A673 (cell line): ENCODE data around the gene USP19. TPM values are rescaled to one million over a fixed set of nuclear protein-coding genes. Genes with fewer than 3 reads are reported as not detected.

Experiments
- BruUV-seq: library from RNA; stranded (reverse); fragments of 400-500 nt; replicated peaks from 2 replicates; lab custom pipeline; 2021; lab: Mats Ljungman, UMichigan
- CTCF ChIA-PET: fragments of 300-600 bp; sonication (Branson Sonifier 250); formaldehyde crosslinking; loops from one replicate; lab custom pipeline; 2022; ENCODE audit warnings: antibody characterized with exemption; lab: Charles Lee
- POLR2A ChIA-PET: fragments of 300-600 bp; sonication (Branson Sonifier 250); formaldehyde crosslinking; loops from one replicate; lab custom pipeline; 2022; ENCODE audit warnings: antibody characterized with exemption; ENCODE audit not compliant: low non-redundant PET; lab: Charles Lee
- DNase-seq: peaks from one replicate; pipeline ENCODE4 v3.0.0-alpha.2; 2015; ENCODE audit warnings: low spot score
- H3K27ac ChIP-seq: fragments of 200-600 bp; sonication (generic); 2 replicates; pipeline ENCODE4 v1.5.1; 2016; ENCODE audit warnings: mixed run types, low read depth, mild to moderate bottlenecking, mixed read lengths, antibody characterized with exemption, low read length; ENCODE audit not compliant: poor library complexity, severe bottlenecking
- H3K27me3 ChIP-seq: fragments of 200-600 bp; sonication (generic); replicated peaks from 2 replicates; pipeline ENCODE4 v1.6.1; 2017; ENCODE audit warnings: mixed run types, low read depth, mild to moderate bottlenecking, mixed read lengths, antibody characterized with exemption, low read length; ENCODE audit not compliant: insufficient read depth, poor library complexity
- H3K36me3 ChIP-seq: fragments of 200-600 bp; sonication (generic); 2 replicates; pipeline ENCODE4 v1.6.1; 2016; ENCODE audit warnings: mixed run types, mild to moderate bottlenecking, mixed read lengths, antibody characterized with exemption, low read length; ENCODE audit not compliant: insufficient read depth, poor library complexity, severe bottlenecking
- H3K4me1 ChIP-seq: fragments of 200-600 bp; sonication (generic); 2 replicates; pipeline ENCODE4 v1.6.1; 2017; ENCODE audit warnings: mixed run types, mild to moderate bottlenecking, mixed read lengths, antibody characterized with exemption, low read length; ENCODE audit not compliant: insufficient read depth, poor library complexity, severe bottlenecking
- H3K4me3 ChIP-seq: fragments of 200-600 bp; sonication (generic); 2 replicates; pipeline ENCODE4 v1.5.1; 2016; ENCODE audit warnings: low read depth, mixed run types, mild to moderate bottlenecking, mixed read lengths, low read length; ENCODE audit not compliant: poor library complexity, severe bottlenecking
- H3K9me3 ChIP-seq: fragments of 200-600 bp; sonication (generic); 2 replicates; pipeline ENCODE4 v1.6.1; 2016; ENCODE audit warnings: mixed run types, low read depth, mild to moderate bottlenecking, mixed read lengths, antibody characterized with exemption, low read length; ENCODE audit not compliant: poor library complexity, severe bottlenecking
- CTCF ChIP-seq: fragments of 300-800, 200-600 bp; sonication (generic); conservative IDR thresholded peaks from 2 replicates; pipeline ENCODE4 v1.5.1; 2017; ENCODE audit warnings: low read depth, mild to moderate bottlenecking, antibody characterized with exemption, low read length, moderate library complexity, mixed read lengths
- EZH2 ChIP-seq: fragments of 200-600 bp; sonication (generic); IDR thresholded peaks from 2 replicates; pipeline ENCODE4 v1.6.1; 2017; ENCODE audit warnings: borderline replicate concordance, low read depth, mild to moderate bottlenecking, mixed read lengths, antibody characterized with exemption, low read length; ENCODE audit not compliant: poor library complexity, severe bottlenecking
- intact Hi-C: fragments of 100-400 bp; cut with micrococcal nuclease; formaldehyde crosslinking; loops from one replicate; pipeline ENCODE4 v1.10.0; 2022; ENCODE audit not compliant: unreplicated experiment
- total RNA-seq: library from RNA; stranded (reverse); gene quantifications from 2 replicates; pipeline ENCODE4 v1.2.3, GENCODE V29; 2021

USP19 gene
- total RNA-seq, 1 experiment from 2014 or later: 37.5 TPM

DNA sequence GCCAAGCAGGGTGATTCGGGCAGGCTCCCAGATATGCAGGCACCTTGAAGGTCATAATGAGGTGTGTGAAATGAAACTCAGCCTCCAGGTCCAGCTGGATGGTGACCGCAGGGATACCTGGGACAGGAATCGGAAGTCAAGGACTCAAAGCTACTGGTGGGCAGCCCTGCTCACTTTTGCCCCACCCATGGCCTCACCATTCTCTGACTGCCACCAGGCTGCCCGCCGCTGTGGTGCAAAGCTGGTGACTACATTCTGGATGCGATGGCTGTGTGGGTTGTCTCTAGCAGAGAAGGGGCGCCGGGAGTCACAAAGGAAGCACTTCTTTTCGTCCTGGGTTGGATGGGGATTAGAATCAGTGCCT is 11.4 kb upstream of the USP19 start:
- intact Hi-C loops: no loop called here
- ChIA-PET CTCF (no interaction called here), POLR2A (no interaction called here)
- H3K4me3 ChIP-seq: peak overlapping the region; percentile 70
- no peaks in the 10 kb centered on the region for H3K27me3 ChIP-seq
- no peaks in the 10 kb centered on the region for H3K9me3 ChIP-seq
- TF ChIP-seq CTCF (no peak), EZH2 (no peak)
- no peaks in the 10 kb centered on the region for H3K4me1 ChIP-seq
- no TSS peak for BruUV-seq
- H3K27ac ChIP-seq: peak overlapping the region; percentile 80
- H3K36me3 ChIP-seq: no peaks in the 10 kb centered on the region
- no peak for DNase-seq

DNA sequence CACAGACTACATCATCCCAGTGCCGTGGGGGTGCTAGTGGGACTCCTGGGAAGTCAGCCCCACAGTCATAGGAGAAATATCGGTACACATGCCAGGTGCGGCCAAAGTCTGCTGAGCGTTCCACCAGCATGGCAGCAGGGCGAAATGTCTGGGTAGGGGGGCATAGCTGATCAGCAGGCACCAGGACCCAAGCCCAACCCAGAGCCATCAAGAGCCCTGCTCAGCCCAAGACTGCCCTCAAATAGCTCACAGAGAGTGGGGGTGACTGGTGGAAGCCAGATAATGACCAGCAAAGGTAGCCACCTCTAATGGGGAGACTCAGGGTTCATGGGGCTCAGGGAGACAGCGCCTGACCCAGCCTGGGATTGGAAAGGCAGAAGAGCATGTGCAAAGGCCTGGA is 11.0 kb upstream of the USP19 start:
- CTCF ChIA-PET: no interaction called here
- POLR2A ChIA-PET: no interaction called here
- Histone ChIP-seq H3K4me3 (no peak overlapping the region), H3K27ac (no peak overlapping the region), H3K36me3 (no peaks in the 10 kb centered on the region), H3K27me3 (no peaks in the 10 kb centered on the region), H3K9me3 (no peaks in the 10 kb centered on the region), H3K4me1 (no peaks in the 10 kb centered on the region)
- intact Hi-C loops: no loop called here
- no peak for DNase-seq
- BruUV-seq: no TSS peak
- TF ChIP-seq EZH2 (no peak), CTCF (no peak)

DNA sequence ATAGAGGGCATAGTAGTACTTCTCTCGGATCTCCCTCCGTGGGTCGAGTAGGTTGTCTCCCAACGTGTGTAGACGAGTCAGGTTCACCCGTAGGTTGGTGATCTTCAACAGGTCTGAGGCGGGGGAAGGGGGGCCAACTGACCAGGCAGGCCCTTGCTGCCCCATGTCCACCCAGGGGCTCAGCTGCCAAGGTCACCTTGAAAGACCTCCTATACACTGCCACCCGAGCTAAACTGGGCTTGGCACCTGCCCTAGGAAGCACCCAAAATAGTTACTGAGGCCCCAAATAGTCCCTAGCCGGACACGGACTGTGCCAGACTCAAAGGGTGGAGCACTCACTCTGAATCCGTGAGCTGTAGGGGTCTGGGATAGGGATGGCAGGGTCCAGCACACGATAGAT is 10.4 kb upstream of the USP19 start:
- no peaks in the 10 kb centered on the region for H3K36me3 ChIP-seq
- no peak for DNase-seq
- no TSS peak for BruUV-seq
- H3K4me1 ChIP-seq: no peaks in the 10 kb centered on the region
- no peaks in the 10 kb centered on the region for H3K27me3 ChIP-seq
- no peak overlapping the region for H3K4me3 ChIP-seq
- CTCF ChIA-PET: no interaction called here
- intact Hi-C loops: no loop called here
- POLR2A ChIA-PET: no interaction called here
- no peaks in the 10 kb centered on the region for H3K9me3 ChIP-seq
- no peak overlapping the region for H3K27ac ChIP-seq
- TF ChIP-seq EZH2 (no peak), CTCF (no peak)
